ENCODE measurements around the gene GALM.
"Not testable (repeated sequence)": the region's sequence is repeated elsewhere in the genome, so short reads cannot be mapped to it uniquely, and the experiment has no call there.

GALM gene

GRCh38 chr2:38748943-38749804 is 83.3 kb downstream of the GALM start:
- Histone ChIP-seq H3K27me3 (ENCODE audit: control insufficient read depth in 1 of 2, insufficient read depth in 2 of 2, low read length in 2 of 2) (no peaks in the 10 kb centered on the region), H3K9ac (ENCODE audit: low read length) (peak overlapping the region; percentile 87), H3K9me3 (ENCODE audit: low read length) (no peaks in the 10 kb centered on the region), H3K4me3 (ENCODE audit: low read depth in 1 of 2, low read length in 2 of 2) (peak overlapping the region; percentile 86 to 99), H3K36me3 (ENCODE audit: insufficient read depth, low read length) (peaks cover 53% of the 10 kb centered on the region), H3K4me1 (ENCODE audit: insufficient read depth, low read length) (peaks cover 54% of the 10 kb centered on the region), H3K27ac (ENCODE audit: low read depth, low read length) (no peak overlapping the region)

- no peaks in the 10 kb centered on the region for H3K27me3 ChIP-seq (ENCODE audit: control insufficient read depth in 1 of 2, insufficient read depth in 2 of 2, low read length in 2 of 2)
- peaks cover 42% of the 10 kb centered on the region for H3K36me3 ChIP-seq (ENCODE audit: insufficient read depth, low read length)
- H3K27ac ChIP-seq (ENCODE audit: low read depth, low read length): peak overlapping the region; percentile 100
- H3K9me3 ChIP-seq (ENCODE audit: low read length): no peaks in the 10 kb centered on the region
- peak overlapping the region; percentile 87 for H3K9ac ChIP-seq (ENCODE audit: low read length)
- H3K4me3 ChIP-seq (ENCODE audit: low read depth in 1 of 2, low read length in 2 of 2): peak overlapping the region; percentile 86 to 99
- H3K4me1 ChIP-seq (ENCODE audit: insufficient read depth, low read length): peaks cover 44% of the 10 kb centered on the region
These were observed 84.3 kb downstream of the GALM start for GRCh38 chr2:38750011-38750890.

- peaks cover 34% of the 10 kb centered on the region for H3K36me3 ChIP-seq (ENCODE audit: insufficient read depth, low read length)
- peaks cover 36% of the 10 kb centered on the region for H3K4me1 ChIP-seq (ENCODE audit: insufficient read depth, low read length)
- no peaks in the 10 kb centered on the region for H3K9me3 ChIP-seq (ENCODE audit: low read length)
- H3K27me3 ChIP-seq (ENCODE audit: control insufficient read depth in 1 of 2, insufficient read depth in 2 of 2, low read length in 2 of 2): no peaks in the 10 kb centered on the region
- H3K9ac ChIP-seq (ENCODE audit: low read length): peak within 1 kb of the TSS; percentile 87
- H3K27ac ChIP-seq (ENCODE audit: low read depth, low read length): peak within 1 kb of the TSS; percentile 100
- H3K4me3 ChIP-seq (ENCODE audit: low read depth in 1 of 2, low read length in 2 of 2): peak within 1 kb of the TSS; percentile 86 to 99
These were observed 85.1 kb downstream of the GALM start, which contains the start of gene SRSF7 for GRCh38 chr2:38750891-38751595. Gene SRSF7, minus strand, starts transcription at chr2:38751361. Its CDS starts 105 bp downstream, at chr2:38751256.

GRCh38 chr2:38751596-38752410 is 85.9 kb downstream of the GALM start:
- Histone ChIP-seq H3K4me3 (ENCODE audit: low read depth in 1 of 2, low read length in 2 of 2) (peak overlapping the region; percentile 50 to 99), H3K4me1 (ENCODE audit: insufficient read depth, low read length) (peaks cover 28% of the 10 kb centered on the region), H3K36me3 (ENCODE audit: insufficient read depth, low read length) (peaks cover 26% of the 10 kb centered on the region), H3K27me3 (ENCODE audit: control insufficient read depth in 1 of 2, insufficient read depth in 2 of 2, low read length in 2 of 2) (no peaks in the 10 kb centered on the region), H3K27ac (ENCODE audit: low read depth, low read length) (peak overlapping the region; percentile 100), H3K9ac (ENCODE audit: low read length) (peak overlapping the region; percentile 87), H3K9me3 (ENCODE audit: low read length) (no peaks in the 10 kb centered on the region)

- no peak overlapping the region for H3K4me3 ChIP-seq (ENCODE audit: low read depth in 1 of 2, low read length in 2 of 2)
- peaks cover 6% of the 10 kb centered on the region for H3K4me1 ChIP-seq (ENCODE audit: insufficient read depth, low read length)
- H3K9ac ChIP-seq (ENCODE audit: low read length): no peak overlapping the region
- H3K36me3 ChIP-seq (ENCODE audit: insufficient read depth, low read length): peaks cover 4% of the 10 kb centered on the region
- no peaks in the 10 kb centered on the region for H3K27me3 ChIP-seq (ENCODE audit: control insufficient read depth in 1 of 2, insufficient read depth in 2 of 2, low read length in 2 of 2)
- H3K27ac ChIP-seq (ENCODE audit: low read depth, low read length): no peak overlapping the region
- H3K9me3 ChIP-seq (ENCODE audit: low read length): no peaks in the 10 kb centered on the region
These were observed 88.1 kb downstream of the GALM start for GRCh38 chr2:38754049-38754448.

GRCh38 chr2:38754506-38754905 is 88.6 kb downstream of the GALM start:
- Histone ChIP-seq H3K27me3 (ENCODE audit: control insufficient read depth in 1 of 2, insufficient read depth in 2 of 2, low read length in 2 of 2) (no peaks in the 10 kb centered on the region), H3K27ac (ENCODE audit: low read depth, low read length) (no peak overlapping the region), H3K9me3 (ENCODE audit: low read length) (no peaks in the 10 kb centered on the region), H3K4me3 (ENCODE audit: low read depth in 1 of 2, low read length in 2 of 2) (no peak overlapping the region), H3K9ac (ENCODE audit: low read length) (no peak overlapping the region), H3K4me1 (ENCODE audit: insufficient read depth, low read length) (peaks cover 5% of the 10 kb centered on the region), H3K36me3 (ENCODE audit: insufficient read depth, low read length) (no peaks in the 10 kb centered on the region)

GRCh38 chr2:38755891-38756290 is 90.0 kb downstream of the GALM start:
- not testable (repeated sequence) for H3K4me1 ChIP-seq (ENCODE audit: insufficient read depth, low read length); H3K27me3 ChIP-seq (ENCODE audit: control insufficient read depth in 1 of 2, insufficient read depth in 2 of 2, low read length in 2 of 2); H3K36me3 ChIP-seq (ENCODE audit: insufficient read depth, low read length); H3K4me3 ChIP-seq (ENCODE audit: low read depth in 1 of 2, low read length in 2 of 2); H3K27ac ChIP-seq (ENCODE audit: low read depth, low read length); H3K9me3 ChIP-seq (ENCODE audit: low read length); H3K9ac ChIP-seq (ENCODE audit: low read length)

GRCh38 chr2:38763228-38763627 is 97.3 kb downstream of the GALM start:
- Histone ChIP-seq H3K4me1 (ENCODE audit: insufficient read depth, low read length) (no peaks in the 10 kb centered on the region), H3K9ac (ENCODE audit: low read length) (no peak overlapping the region), H3K27ac (ENCODE audit: low read depth, low read length) (no peak overlapping the region), H3K4me3 (ENCODE audit: low read depth in 1 of 2, low read length in 2 of 2) (no peak overlapping the region), H3K9me3 (ENCODE audit: low read length) (no peaks in the 10 kb centered on the region), H3K27me3 (ENCODE audit: control insufficient read depth in 1 of 2, insufficient read depth in 2 of 2, low read length in 2 of 2) (no peaks in the 10 kb centered on the region), H3K36me3 (ENCODE audit: insufficient read depth, low read length) (no peaks in the 10 kb centered on the region)

GRCh38 chr2:38763728-38764127 is 97.8 kb downstream of the GALM start:
- no peaks in the 10 kb centered on the region for H3K9me3 ChIP-seq (ENCODE audit: low read length)
- H3K36me3 ChIP-seq (ENCODE audit: insufficient read depth, low read length): no peaks in the 10 kb centered on the region
- no peak overlapping the region for H3K27ac ChIP-seq (ENCODE audit: low read depth, low read length)
- H3K4me1 ChIP-seq (ENCODE audit: insufficient read depth, low read length): no peaks in the 10 kb centered on the region
- no peak overlapping the region for H3K4me3 ChIP-seq (ENCODE audit: low read depth in 1 of 2, low read length in 2 of 2)
- H3K9ac ChIP-seq (ENCODE audit: low read length): no peak overlapping the region
- no peaks in the 10 kb centered on the region for H3K27me3 ChIP-seq (ENCODE audit: control insufficient read depth in 1 of 2, insufficient read depth in 2 of 2, low read length in 2 of 2)

GRCh38 chr2:38765149-38765548 is 99.2 kb downstream of the GALM start:
- no peaks in the 10 kb centered on the region for H3K27me3 ChIP-seq (ENCODE audit: control insufficient read depth in 1 of 2, insufficient read depth in 2 of 2, low read length in 2 of 2)
- H3K4me3 ChIP-seq (ENCODE audit: low read depth in 1 of 2, low read length in 2 of 2): no peak overlapping the region
- H3K36me3 ChIP-seq (ENCODE audit: insufficient read depth, low read length): no peaks in the 10 kb centered on the region
- H3K9ac ChIP-seq (ENCODE audit: low read length): no peak overlapping the region
- H3K4me1 ChIP-seq (ENCODE audit: insufficient read depth, low read length): no peaks in the 10 kb centered on the region
- no peaks in the 10 kb centered on the region for H3K9me3 ChIP-seq (ENCODE audit: low read length)
- H3K27ac ChIP-seq (ENCODE audit: low read depth, low read length): no peak overlapping the region

Measured in muscle layer of colon (tissue), 2 donors.